H1 (cell line): ENCODE data around the gene ATG16L2. TPM values are rescaled to one million over a fixed set of nuclear protein-coding genes. Genes with fewer than 3 reads are reported as not detected.
A peak's percentile ranks its signal among the peaks of the same experiment; 100 is the strongest.

Source experiments
- CTCF ChIA-PET: fragments of 300-600 bp; sonication (Branson Sonifier 250); formaldehyde crosslinking; loops from one replicate; lab custom pipeline; 2021; ENCODE audit not compliant: partially characterized antibody; lab: Charles Lee
- POLR2A ChIA-PET: fragments of 300-600 bp; sonication (Branson Sonifier 250); formaldehyde crosslinking; loops from one replicate; lab custom pipeline; 2021; ENCODE audit warnings: inconsistent platforms; ENCODE audit not compliant: partially characterized antibody; lab: Charles Lee
- DNase-seq, 2 experiments: peaks; one replicate each; pipeline versions ENCODE4 v3.0.0 to v3.0.0-alpha.2; 2010 to 2022; ENCODE audit warnings: low spot score in 2 of 2, low read depth in 1 of 2, mixed read lengths in 1 of 2
- FAIRE-seq: peaks from 2 replicates; lab custom pipeline; 2011; peaks lifted over from hg19 to GRCh38; lab: Jason Lieb, UNC
- H2AFZ ChIP-seq: 2 replicates; pipeline ENCODE4 v1.8.1; 2012; ENCODE audit warnings: low read length, inconsistent platforms
- H2AK5ac ChIP-seq: 2 replicates; pipeline ENCODE4 v1.6.1; 2013; ENCODE audit warnings: low read depth, low read length
- H2BK120ac ChIP-seq: replicated peaks from 2 replicates; pipeline ENCODE3; 2013; ENCODE audit warnings: low read depth, low read length, inconsistent platforms
- H2BK12ac ChIP-seq: 2 replicates; pipeline ENCODE4 v1.6.1; 2013; ENCODE audit warnings: low read depth, low read length
- H2BK15ac ChIP-seq: 2 replicates; pipeline ENCODE4 v1.6.1; 2013; ENCODE audit warnings: low read length
- H2BK20ac ChIP-seq: 2 replicates; pipeline ENCODE4 v1.6.1; 2013; ENCODE audit warnings: low read length
- H2BK5ac ChIP-seq: 2 replicates; pipeline ENCODE4 v1.6.1; 2013; ENCODE audit warnings: low read depth, low read length
- H3K14ac ChIP-seq: 2 replicates; pipeline ENCODE4 v1.6.1; 2013; ENCODE audit warnings: inconsistent platforms; ENCODE audit not compliant: insufficient read length
- H3K18ac ChIP-seq: 2 replicates; pipeline ENCODE4 v1.6.1; 2013; ENCODE audit warnings: low read length; ENCODE audit errors: extremely low read depth
- H3K23ac ChIP-seq: 2 replicates; pipeline ENCODE4 v1.6.1; 2013; ENCODE audit warnings: inconsistent platforms; ENCODE audit not compliant: insufficient read length
- H3K23me2 ChIP-seq: 2 replicates; pipeline ENCODE4 v1.6.1; 2013; ENCODE audit warnings: low read depth, low read length
- H3K27ac ChIP-seq: 2 replicates; pipeline ENCODE4 v1.6.1; 2011; ENCODE audit warnings: low read depth, low read length, inconsistent platforms
- H3K27me3 ChIP-seq, 4 experiments: replicated peaks in 1 of 4; 1 replicate in 1 of 4; 2 replicates in 3 of 4; pipeline versions ENCODE4 v1.6.1 to v1.8.1; 2011 to 2013; ENCODE audit warnings: low read length in 3 of 4, mild to moderate bottlenecking in 3 of 4, inconsistent platforms in 2 of 4, mixed read lengths in 2 of 4, moderate library complexity in 1 of 4; ENCODE audit not compliant: control insufficient read depth in 3 of 4, insufficient read depth in 3 of 4; ENCODE audit errors: extremely low read depth in 1 of 4
- H3K36me3 ChIP-seq, 4 experiments: 2 replicates each; pipeline versions ENCODE4 v1.6.1 to v1.8.1; 2011 to 2013; ENCODE audit warnings: mild to moderate bottlenecking in 4 of 4, low read length in 3 of 4, moderate library complexity in 2 of 4, control low read depth in 1 of 4, inconsistent platforms in 1 of 4; ENCODE audit not compliant: insufficient read depth in 4 of 4, control insufficient read depth in 2 of 4
- H3K4ac ChIP-seq: replicated peaks from 2 replicates; pipeline ENCODE3; 2013; ENCODE audit warnings: low read length, low read depth, mixed read lengths, inconsistent platforms; ENCODE audit not compliant: insufficient read length
- H3K4me1 ChIP-seq, 4 experiments: replicated peaks in 1 of 4; 1 replicate in 1 of 4; 2 replicates in 3 of 4; pipeline versions ENCODE4 v1.6.1 to v1.8.1; 2011 to 2013; ENCODE audit warnings: low read length in 3 of 4, inconsistent platforms in 2 of 4, mixed read lengths in 1 of 4; ENCODE audit not compliant: insufficient read depth in 4 of 4, control insufficient read depth in 3 of 4
- H3K4me2 ChIP-seq, 2 experiments: 2 replicates each; pipeline versions ENCODE4 v1.6.1 to v1.8.1; 2011 to 2013; ENCODE audit warnings: low read depth in 2 of 2, low read length in 2 of 2, control low read depth in 1 of 2, inconsistent platforms in 1 of 2, mild to moderate bottlenecking in 1 of 2; ENCODE audit not compliant: insufficient read depth in 1 of 2
- H3K4me3 ChIP-seq, 4 experiments: fragments of 200-600, 300-600 bp in 1 of 4; sonication (generic), shearing (Covaris generic), sonication (Bioruptor Twin) in 1 of 4; 2 replicates each; pipeline versions ENCODE4 v1.5.1 to v1.8.1; 2011 to 2016; ENCODE audit warnings: low read length in 4 of 4, low read depth in 3 of 4, control low read depth in 2 of 4, inconsistent platforms in 2 of 4, mild to moderate bottlenecking in 2 of 4, mixed read lengths in 1 of 4, moderate library complexity in 1 of 4; ENCODE audit not compliant: insufficient read depth in 2 of 4; ENCODE audit errors: extremely low read depth in 1 of 4
- H3K56ac ChIP-seq: replicated peaks from 2 replicates; pipeline ENCODE3; 2013; ENCODE audit warnings: low read depth, mild to moderate bottlenecking, mixed read lengths, low read length, inconsistent platforms; ENCODE audit not compliant: insufficient read length
- H3K79me1 ChIP-seq: 2 replicates; pipeline ENCODE4 v1.6.1; 2013; ENCODE audit warnings: low read depth, low read length, control low read depth
- H3K79me2 ChIP-seq, 2 experiments: 2 replicates each; pipeline versions ENCODE4 v1.6.1 to v1.8.1; 2012 to 2013; ENCODE audit warnings: low read length in 2 of 2, mild to moderate bottlenecking in 2 of 2, inconsistent platforms in 1 of 2; ENCODE audit not compliant: insufficient read depth in 2 of 2, control insufficient read depth in 1 of 2
- H3K9ac ChIP-seq, 4 experiments: replicated peaks in 1 of 4; 1 replicate in 1 of 4; 2 replicates in 3 of 4; pipeline versions ENCODE4 v1.6.1 to v1.8.1; 2011 to 2013; ENCODE audit warnings: low read depth in 3 of 4, low read length in 3 of 4, control low read depth in 2 of 4, mild to moderate bottlenecking in 2 of 4, moderate library complexity in 2 of 4, inconsistent platforms in 1 of 4; ENCODE audit errors: extremely low read depth in 1 of 4
- H3K9me3 ChIP-seq, 2 experiments: 2 replicates each; pipeline versions ENCODE4 v1.6.1 to v1.8.1; 2012 to 2013; ENCODE audit warnings: mild to moderate bottlenecking in 2 of 2, moderate library complexity in 2 of 2, control low read depth in 1 of 2, inconsistent platforms in 1 of 2, low read depth in 1 of 2, low read length in 1 of 2, mixed read lengths in 1 of 2; ENCODE audit not compliant: insufficient read depth in 2 of 2
- H4K20me1 ChIP-seq, 2 experiments: replicated peaks in 1 of 2; 2 replicates each; pipeline versions ENCODE3 to v1.8.1; 2011 to 2013; ENCODE audit warnings: inconsistent platforms in 2 of 2, low read length in 2 of 2, mild to moderate bottlenecking in 1 of 2; ENCODE audit not compliant: insufficient read depth in 2 of 2, control insufficient read depth in 1 of 2
- H4K5ac ChIP-seq: 2 replicates; pipeline ENCODE4 v1.6.1; 2013; ENCODE audit warnings: low read length, low read depth, mixed read lengths, inconsistent platforms; ENCODE audit not compliant: insufficient read length
- H4K8ac ChIP-seq: 2 replicates; pipeline ENCODE4 v1.8.0; 2013; ENCODE audit warnings: mild to moderate bottlenecking, moderate library complexity, low read length, inconsistent platforms; ENCODE audit not compliant: insufficient read depth; ENCODE audit errors: extremely low read depth
- H4K91ac ChIP-seq: replicated peaks from 2 replicates; pipeline ENCODE3; 2013; ENCODE audit warnings: low read length, mixed read lengths, inconsistent platforms; ENCODE audit not compliant: insufficient read length
- BACH1 ChIP-seq: IDR thresholded peaks from 2 replicates; pipeline ENCODE4 v1.6.1; 2012; ENCODE audit warnings: low read length, improper control_type of control experiment
- CREB1 ChIP-seq: IDR thresholded peaks from 2 replicates; pipeline ENCODE4 v1.6.1; 2012; ENCODE audit warnings: inconsistent platforms
- HDAC6 ChIP-seq: IDR thresholded peaks from one replicate; pipeline ENCODE4 v1.7.1; 2012; ENCODE audit warnings: low read depth, mild to moderate bottlenecking, inconsistent platforms, low read length, moderate library complexity
- RFX5 ChIP-seq: IDR thresholded peaks from 2 replicates; pipeline ENCODE4 v1.6.1; 2011; ENCODE audit warnings: low read depth, low read length, improper control_type of control experiment, borderline replicate concordance
- SIN3A ChIP-seq, 2 experiments: IDR thresholded peaks in 1 of 2; conservative IDR thresholded peaks in 1 of 2; 2 replicates each; pipeline ENCODE4 v1.6.1; 2011 to 2012; ENCODE audit warnings: low read length in 2 of 2, improper control_type of control experiment in 1 of 2, low read depth in 1 of 2, mild to moderate bottlenecking in 1 of 2
- TBP ChIP-seq: IDR thresholded peaks from 2 replicates; pipeline ENCODE4 v1.6.1; 2011; ENCODE audit warnings: low read depth, low read length, improper control_type of control experiment
- WGBS, 2 experiments: shearing (Covaris generic) in 1 of 2; methylation state at CpG; one replicate each; pipeline versions ENCODE4 v1.1.6 to v1.1.7; 2013 to 2015; ENCODE audit warnings: low lambda C conversion rate in 2 of 2, mixed read lengths in 2 of 2, inconsistent platforms in 1 of 2, low coverage in 1 of 2, missing lambda C conversion rate in 1 of 2; ENCODE audit not compliant: insufficient replicate concordance in 2 of 2, insufficient coverage in 1 of 2, insufficient read length in 1 of 2; ENCODE audit errors: extremely low coverage in 1 of 2, missing lambda C conversion rate in 1 of 2; 5-methylcytosine and 5-hydroxymethylcytosine counted together
- polyA plus RNA-seq, 7 experiments: library from polyadenylated mRNA; depleted of rRNA in 3 of 7; stranded (reverse) in 5 of 7; unstranded in 2 of 7; fragments of >200 nt in 5 of 7; fragments of 200-250 nt in 2 of 7; gene quantifications; 1 replicate in 5 of 7; 2 replicates in 1 of 7; 4 replicates in 1 of 7; pipeline versions ENCODE4 v1.2.1 to v1.2.3, GENCODE V29; 2011 to 2013; ENCODE audit warnings: missing spikeins in 2 of 7, mixed read lengths in 2 of 7
- total RNA-seq: library from RNA; stranded (reverse); fragmentation: NEBNext Ultra II Directional; extraction: Animal tissue kit (Norgen Biotek cat#: 25700); gene quantifications from 2 replicates; pipeline ENCODE4 v1.2.1, GENCODE V29; 2021

The ATG16L2 gene
- total and polyA plus RNA-seq, 2 of the 8 experiments (the other 6 are each of a cell fraction or from before 2014, with no cell fraction given), result 11.0 to 18.5 TPM

- H3K4me3 ChIP-seq, result no peak overlapping the region
- no peak overlapping the region for H2BK20ac ChIP-seq
- no peak overlapping the region for H3K23ac ChIP-seq
- H2BK5ac ChIP-seq, result no peak overlapping the region
- no peak overlapping the region for H2AK5ac ChIP-seq
- peaks cover 0 to 10% (median 4%) of the 10 kb centered on the region in 4 experiments; a peak in 3 of 7 replicates for H3K27me3 ChIP-seq
- no peak overlapping the region for H2BK120ac ChIP-seq
- no peak overlapping the region for H3K27ac ChIP-seq
- peaks cover 2 to 13% (median 7%) of the 10 kb centered on the region in 4 experiments for H3K4me1 ChIP-seq
- H3K79me2 ChIP-seq, result no peaks in the 10 kb centered on the region
- H4K5ac ChIP-seq, result no peak overlapping the region
- TF ChIP-seq HDAC6 (no peak), RFX5 (no peak), SIN3A (conservative IDR thresholded peaks at IDR 0.05 in 1 of 2, IDR thresholded peaks at IDR 0.05 in 1 of 2; ENCODE audit: low read depth in 1 of 2, low read length in 2 of 2) (no peak), BACH1 (no peak), TBP (no peak), CREB1 (no peak)
- TF ChIP-seq, all 59 proteins: peak for 0
- no peak overlapping the region for H3K4me2 ChIP-seq
- H2BK15ac ChIP-seq, result no peak overlapping the region; the same call in 1 of the 2 replicates
- H4K91ac ChIP-seq, result no peak overlapping the region
- no peaks in the 10 kb centered on the region for H3K9me3 ChIP-seq
- H3K56ac ChIP-seq, result peak overlapping the region; percentile 13
- FAIRE-seq (no peak), DNase-seq (no peak)
- H3K4ac ChIP-seq, result no peak overlapping the region
- no peak overlapping the region for H3K9ac ChIP-seq
- H3K14ac ChIP-seq, result no peak overlapping the region
- H3K36me3 ChIP-seq, result no peaks in the 10 kb centered on the region
- H3K23me2 ChIP-seq, result peaks cover 7% of the 10 kb centered on the region
- WGBS, 2 experiments, result 89% methylated on average over 5 of the region's 7 CpGs; no CpG with 5 or more reads in 1 of the 2 experiments
- H2AFZ ChIP-seq, result no peak overlapping the region
- H4K8ac ChIP-seq, result no peak overlapping the region
- H3K18ac ChIP-seq, result no peak overlapping the region
- ChIA-PET POLR2A (interaction anchor here (1.0 to 3.0 kb wide), 3 partner anchors 9 to 18 kb away, joined by 4 to 10 read pairs (median 5); no protein-coding TSS in a partner anchor), CTCF (interaction anchor here (1.2 to 5.9 kb wide), 12 partner anchors 9 to 465 kb away, joined by 3 to 50 read pairs (median 4); partner anchors contain the start of gene STARD10)
- H4K20me1 ChIP-seq, result peaks cover 1 to 3% of the 10 kb centered on the region in 2 experiments
- peaks cover 7% of the 10 kb centered on the region for H3K79me1 ChIP-seq
- H2BK12ac ChIP-seq, result no peak overlapping the region
Measured at GRCh38 chr11:72776844-72777754, 37.1 kb upstream of the ATG16L2 start.
